ENCODE data around the gene DUS3L. TPM values are rescaled to one million over a fixed set of nuclear protein-coding genes. Genes with fewer than 3 reads are reported as not detected.

DUS3L gene
- total RNA-seq, 1 experiment from 2014 or later, result 35.6 TPM

- Histone ChIP-seq H3K9me3 (replicated peaks) (no peaks in the 10 kb centered on the region), H3K4me1 (replicated peaks) (peaks cover 13% of the 10 kb centered on the region), H3K4me3 (no peak overlapping the region), H3K36me3 (no peaks in the 10 kb centered on the region), H3K27ac (no peak overlapping the region), H3K27me3 (replicated peaks) (peaks cover 5% of the 10 kb centered on the region; the same call in 1 of the 2 replicates)
- DNase-seq (ENCODE audit: low read depth in 1 of 2, low spot score in 2 of 2), result no peak
These were observed 18.5 kb upstream of the DUS3L start for GRCh38 chr19:5809469-5809868.

- no peaks in the 10 kb centered on the region for H3K9me3 ChIP-seq (replicated peaks)
- DNase-seq (ENCODE audit: low read depth in 1 of 2, low spot score in 2 of 2), result no peak
- H3K4me1 ChIP-seq (replicated peaks), result peaks cover 17% of the 10 kb centered on the region
- H3K27ac ChIP-seq, result no peak overlapping the region
- peaks cover 6% of the 10 kb centered on the region; the same call in 1 of the 2 replicates for H3K27me3 ChIP-seq (replicated peaks)
- H3K4me3 ChIP-seq, result no peak overlapping the region
- no peaks in the 10 kb centered on the region for H3K36me3 ChIP-seq
These were observed 18.1 kb upstream of the DUS3L start for GRCh38 chr19:5809053-5809452.

- H3K27ac ChIP-seq, result no peak overlapping the region
- no peaks in the 10 kb centered on the region for H3K36me3 ChIP-seq
- peaks cover 6% of the 10 kb centered on the region; the same call in 1 of the 2 replicates for H3K27me3 ChIP-seq (replicated peaks)
- peaks cover 22% of the 10 kb centered on the region for H3K4me1 ChIP-seq (replicated peaks)
- DNase-seq (ENCODE audit: low read depth in 1 of 2, low spot score in 2 of 2), result no peak
- no peaks in the 10 kb centered on the region for H3K9me3 ChIP-seq (replicated peaks)
- no peak overlapping the region for H3K4me3 ChIP-seq
These were observed 17.3 kb upstream of the DUS3L start for GRCh38 chr19:5808120-5808816.

- peaks cover 6% of the 10 kb centered on the region; the same call in 1 of the 2 replicates for H3K27me3 ChIP-seq (replicated peaks)
- H3K9me3 ChIP-seq (replicated peaks), result no peaks in the 10 kb centered on the region
- no peak overlapping the region for H3K4me3 ChIP-seq
- no peak overlapping the region for H3K27ac ChIP-seq
- DNase-seq (ENCODE audit: low read depth in 1 of 2, low spot score in 2 of 2), result no peak
- no peaks in the 10 kb centered on the region for H3K36me3 ChIP-seq
- peaks cover 22% of the 10 kb centered on the region for H3K4me1 ChIP-seq (replicated peaks)
These were observed 15.9 kb upstream of the DUS3L start for GRCh38 chr19:5806905-5807304.

DNA sequence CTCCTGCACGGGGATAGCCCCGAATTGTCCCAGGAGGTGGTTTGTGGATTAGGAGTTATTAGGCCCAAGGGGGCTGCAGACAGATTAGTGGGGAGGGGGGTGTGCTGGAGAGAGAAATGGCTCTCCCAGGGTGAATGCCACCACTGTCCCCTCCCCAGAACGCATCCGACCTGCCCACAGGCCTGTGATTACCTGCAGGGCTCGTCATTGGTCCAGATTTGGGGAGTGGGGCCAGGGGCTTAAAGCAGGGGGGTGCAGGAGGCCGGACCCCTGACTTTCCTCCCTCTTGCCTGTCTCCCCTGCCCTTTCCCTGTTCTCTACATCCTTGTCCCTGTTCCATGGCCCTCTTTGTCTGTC, 15.1 kb upstream of the DUS3L start:
- Histone ChIP-seq H3K4me3 (peak overlapping the region; percentile 36), H3K4me1 (replicated peaks) (peaks cover 22% of the 10 kb centered on the region), H3K9me3 (replicated peaks) (no peaks in the 10 kb centered on the region), H3K27ac (no peak overlapping the region), H3K36me3 (no peaks in the 10 kb centered on the region), H3K27me3 (replicated peaks) (peaks cover 6% of the 10 kb centered on the region; the same call in 1 of the 2 replicates)
- no peak for DNase-seq (ENCODE audit: low read depth in 1 of 2, low spot score in 2 of 2)

- Histone ChIP-seq H3K27me3 (replicated peaks) (peaks cover 6% of the 10 kb centered on the region; the same call in 1 of the 2 replicates), H3K9me3 (replicated peaks) (no peaks in the 10 kb centered on the region), H3K4me3 (peak overlapping the region; percentile 36), H3K27ac (no peak overlapping the region), H3K4me1 (replicated peaks) (peaks cover 22% of the 10 kb centered on the region), H3K36me3 (no peaks in the 10 kb centered on the region)
- DNase-seq (ENCODE audit: low read depth in 1 of 2, low spot score in 2 of 2), result peak; percentile 76 to 83
These were observed 14.6 kb upstream of the DUS3L start for GRCh38 chr19:5805462-5806132.

GRCh38 chr19:5804516-5805461, 13.8 kb upstream of the DUS3L start, which contains the start of gene NRTN:
Gene NRTN (plus strand): TSS chr19:5805067. CDS start chr19:5824166, 19,099 bp downstream.
- Histone ChIP-seq H3K9me3 (replicated peaks) (no peaks in the 10 kb centered on the region), H3K27ac (no peak within 1 kb of the TSS), H3K4me3 (peak within 1 kb of the TSS; percentile 36), H3K4me1 (replicated peaks) (peaks cover 22% of the 10 kb centered on the region), H3K36me3 (no peaks in the 10 kb centered on the region), H3K27me3 (replicated peaks) (peaks cover 6% of the 10 kb centered on the region; the same call in 1 of the 2 replicates)
- peak in 1 of 2 experiments; percentile 31 for DNase-seq (ENCODE audit: low read depth in 1 of 2, low spot score in 2 of 2)

GRCh38 chr19:5803752-5804515, 13.0 kb upstream of the DUS3L start:
- Histone ChIP-seq H3K36me3 (no peaks in the 10 kb centered on the region), H3K4me1 (replicated peaks) (peaks cover 22% of the 10 kb centered on the region), H3K27me3 (replicated peaks) (peaks cover 6% of the 10 kb centered on the region; the same call in 1 of the 2 replicates), H3K9me3 (replicated peaks) (no peaks in the 10 kb centered on the region), H3K4me3 (peak overlapping the region; percentile 2; the same call in 1 of the 2 replicates), H3K27ac (no peak overlapping the region)
- peak; percentile 94 to 95 for DNase-seq (ENCODE audit: low read depth in 1 of 2, low spot score in 2 of 2)

GRCh38 chr19:5803441-5803751, 12.4 kb upstream of the DUS3L start:
- H3K4me3 ChIP-seq, result no peak overlapping the region
- H3K36me3 ChIP-seq, result no peaks in the 10 kb centered on the region
- H3K9me3 ChIP-seq (replicated peaks), result no peaks in the 10 kb centered on the region
- no peak for DNase-seq (ENCODE audit: low read depth in 1 of 2, low spot score in 2 of 2)
- H3K27me3 ChIP-seq (replicated peaks), result peaks cover 6% of the 10 kb centered on the region; the same call in 1 of the 2 replicates
- peaks cover 22% of the 10 kb centered on the region for H3K4me1 ChIP-seq (replicated peaks)
- H3K27ac ChIP-seq, result no peak overlapping the region

GRCh38 chr19:5801796-5802619, 11.0 kb upstream of the DUS3L start:
- Histone ChIP-seq H3K9me3 (replicated peaks) (no peaks in the 10 kb centered on the region), H3K4me3 (no peak overlapping the region), H3K27ac (no peak overlapping the region), H3K27me3 (replicated peaks) (peaks cover 6% of the 10 kb centered on the region; the same call in 1 of the 2 replicates), H3K4me1 (replicated peaks) (peaks cover 22% of the 10 kb centered on the region), H3K36me3 (no peaks in the 10 kb centered on the region)
- no peak for DNase-seq (ENCODE audit: low read depth in 1 of 2, low spot score in 2 of 2)

GRCh38 chr19:5800361-5801270, 9.7 kb upstream of the DUS3L start:
- no peaks in the 10 kb centered on the region for H3K36me3 ChIP-seq
- H3K4me1 ChIP-seq (replicated peaks), result peaks cover 16% of the 10 kb centered on the region
- H3K27ac ChIP-seq, result no peak overlapping the region
- no peak for DNase-seq (ENCODE audit: low read depth in 1 of 2, low spot score in 2 of 2)
- peaks cover 3% of the 10 kb centered on the region; the same call in 1 of the 2 replicates for H3K27me3 ChIP-seq (replicated peaks)
- H3K4me3 ChIP-seq, result no peak overlapping the region
- H3K9me3 ChIP-seq (replicated peaks), result no peaks in the 10 kb centered on the region
